Aorta (tissue), 5 donors: ENCODE data around the gene ANKDD1B. TPM values are rescaled to one million over a fixed set of nuclear protein-coding genes. Genes with fewer than 3 reads are reported as not detected.
"Not testable (repeated sequence)": the region's sequence is repeated elsewhere in the genome, so short reads cannot be mapped to it uniquely, and the experiment has no call there.

Experiments used
- ATAC-seq: fragments of 200-7000 bp; cut with Tn5 transposase; one replicate; pipeline ENCODE4 v1.9.1; 2022; ENCODE audit warnings: moderate library complexity; ENCODE audit not compliant: low FRiP score
- DNase-seq, 2 donors: peaks; one replicate each; pipeline ENCODE4 v3.0.0-alpha.2; 2020
- H3K27ac ChIP-seq, 2 donors: one replicate each; pipeline ENCODE4 v1.5.1; 2013; ENCODE audit warnings: low read length in 2 of 2, mild to moderate bottlenecking in 2 of 2, moderate library complexity in 2 of 2, control low read depth in 1 of 2, inconsistent platforms in 1 of 2, low read depth in 1 of 2
- H3K27me3 ChIP-seq, 2 donors: one replicate each; pipeline ENCODE4 v1.6.1; 2013; ENCODE audit warnings: control low read depth in 1 of 2, low read length in 1 of 2, mild to moderate bottlenecking in 1 of 2, moderate library complexity in 1 of 2; ENCODE audit not compliant: insufficient read depth in 2 of 2, control insufficient read depth in 1 of 2
- H3K36me3 ChIP-seq, 2 donors: one replicate each; pipeline ENCODE4 v1.6.1; 2013; ENCODE audit warnings: control low read depth in 1 of 2, low read length in 1 of 2, mild to moderate bottlenecking in 1 of 2; ENCODE audit not compliant: insufficient read depth in 2 of 2, control insufficient read depth in 1 of 2
- H3K4me1 ChIP-seq, 2 donors: one replicate each; pipeline ENCODE4 v1.6.1; 2013; ENCODE audit warnings: low read length in 2 of 2, control low read depth in 1 of 2, mild to moderate bottlenecking in 1 of 2, moderate library complexity in 1 of 2; ENCODE audit not compliant: insufficient read depth in 2 of 2, control insufficient read depth in 1 of 2
- H3K4me3 ChIP-seq, 2 donors: one replicate each; pipeline ENCODE4 v1.5.1; 2013; ENCODE audit warnings: low read length in 2 of 2, control low read depth in 1 of 2, mild to moderate bottlenecking in 1 of 2
- H3K9me3 ChIP-seq: one replicate; pipeline ENCODE4 v1.6.1; 2013; ENCODE audit warnings: mild to moderate bottlenecking, low read length; ENCODE audit not compliant: control insufficient read depth
- WGBS, 2 donors: extraction: QIAGEN DNeasy Blood & Tissue Kit; methylation state at CpG; one replicate each; pipeline ENCODE4 v1.1.7; 2013; 5-methylcytosine and 5-hydroxymethylcytosine counted together
- intact Hi-C, 2 donors: fragments of 100-400 bp; cut with DNase I; formaldehyde crosslinking; loops; one replicate each; pipeline versions ENCODE4 v1.14.2 to v1.15.0; 2022
- long read RNA-seq, 2 donors: library from polyadenylated mRNA; unstranded; transcript quantifications; one replicate each; pipeline ENCODE4 v2.0.0, GENCODE V29; 2020 to 2021
- polyA plus RNA-seq, 2 donors: library from polyadenylated mRNA; stranded (reverse); fragments of 200-250 nt; gene quantifications; one replicate each; pipeline ENCODE4 v1.2.3, GENCODE V29; 2013
- total RNA-seq, 2 donors: library from RNA; stranded (reverse); fragmentation: NEBNext Ultra II Directional; extraction: Animal tissue kit (Norgen Biotek cat#: 25700); gene quantifications; one replicate each; pipeline ENCODE4 v1.2.1, GENCODE V29; 2021
- donor health status: healthy with polysubstance abuse.
- donor health status: Bipolar disorder and iron deficiency.
- donor health status: DM: no; HTN: no; CAD: no.
- donor health status: DM: no; HTN: no; CAD: no.
- donor health status: DM: yes; HTN: yes; CAD: no.

The ANKDD1B gene
- total RNA-seq (1 to 10 TPM in 1 of 2 donors, under 1 TPM in 1; 0.88 to 2.1 TPM), polyA plus RNA-seq (under 1 TPM in 1 of 2 donors, not detected in 1; 0.61 TPM)
- long read RNA-seq, donor 1 = 0 reads
- long read RNA-seq, donor 2, partial matches to known transcripts = 1 of 4 reads
- long read RNA-seq, donor 2, other reads (novel, unspliced or antisense) = 3 of 4 reads

GRCh38 chr5:75611311-75612225 lies at the start of gene ANKDD1B:
Gene ANKDD1B, plus strand, starts transcription at chr5:75611453. Its CDS starts 182 bp downstream, at chr5:75611635.
- DNase-seq (peak; percentile 55 to 80), ATAC-seq (peak; percentile 58)
- Histone ChIP-seq H3K4me1 (peaks cover 0 to 2% of the 10 kb centered on the region in 2 donors), H3K27me3 (no peaks in the 10 kb centered on the region), H3K9me3 (no peaks in the 10 kb centered on the region), H3K27ac (no peak within 1 kb of the TSS), H3K36me3 (no peaks in the 10 kb centered on the region), H3K4me3 (peak within 1 kb of the TSS in 1 of 2 donors; percentile 34)
- intact Hi-C loops = no loop called here
- 2 to 3% methylated on average over 51 to 52 of the region's 52 CpGs for WGBS, 2 donors

GRCh38 chr5:75565991-75566709 lies 45.1 kb upstream of the ANKDD1B start:
- peak overlapping the region in 1 of 2 donors; percentile 2 for H3K27ac ChIP-seq
- H3K27me3 ChIP-seq, intact Hi-C loops, H3K36me3 ChIP-seq, H3K4me1 ChIP-seq, H3K4me3 ChIP-seq, H3K9me3 ChIP-seq: not testable (repeated sequence)
- DNase-seq = peak in 1 of 2 donors; percentile 41
- WGBS, 2 donors = 85% methylated on average over 15 of the region's 15 CpGs
- ATAC-seq = peak; percentile 19

- WGBS, 2 donors = 31 to 45% methylated on average over 6 of the region's 6 CpGs
- no peak overlapping the region for H3K4me3 ChIP-seq
- peaks cover 0 to 2% of the 10 kb centered on the region in 2 donors for H3K36me3 ChIP-seq
- peaks cover 0 to 4% of the 10 kb centered on the region in 2 donors for H3K4me1 ChIP-seq
- peak overlapping the region in 1 of 2 donors; percentile 2 for H3K27ac ChIP-seq
- H3K9me3 ChIP-seq = no peaks in the 10 kb centered on the region
- ATAC-seq (peak; percentile 90), DNase-seq (no peak)
- intact Hi-C loops = no loop called here
- no peaks in the 10 kb centered on the region for H3K27me3 ChIP-seq
Observed at GRCh38 chr5:75566710-75567309, 44.4 kb upstream of the ANKDD1B start.

- Histone ChIP-seq H3K27ac (peak overlapping the region; percentile 7 to 36), H3K4me3 (no peak overlapping the region), H3K9me3 (no peaks in the 10 kb centered on the region), H3K27me3 (no peaks in the 10 kb centered on the region), H3K4me1 (peaks cover 0 to 4% of the 10 kb centered on the region in 2 donors), H3K36me3 (peaks cover 0 to 2% of the 10 kb centered on the region in 2 donors)
- 19 to 20% methylated on average over 2 of the region's 2 CpGs for WGBS, 2 donors
- no peak for DNase-seq
- peak; percentile 57 for ATAC-seq
- intact Hi-C loops = no loop called here
Observed at GRCh38 chr5:75567710-75568109, 43.5 kb upstream of the ANKDD1B start.

- intact Hi-C loops = no loop called here
- Histone ChIP-seq H3K27ac (no peak overlapping the region), H3K9me3 (no peaks in the 10 kb centered on the region), H3K36me3 (peaks cover 0 to 2% of the 10 kb centered on the region in 2 donors), H3K4me1 (peaks cover 0 to 4% of the 10 kb centered on the region in 2 donors), H3K4me3 (no peak overlapping the region), H3K27me3 (no peaks in the 10 kb centered on the region)
- ATAC-seq = no peak
- no peak for DNase-seq
- 83 to 87% methylated on average over 2 of the region's 2 CpGs for WGBS, 2 donors
Observed at GRCh38 chr5:75568202-75568601, 43.1 kb upstream of the ANKDD1B start.

GRCh38 chr5:75571547-75571946 lies 39.7 kb upstream of the ANKDD1B start:
- peaks cover 0 to 2% of the 10 kb centered on the region in 2 donors for H3K36me3 ChIP-seq
- intact Hi-C loops = loop anchor here in 1 of 2 donors (10.0 kb wide), 1 partner anchor 237 kb away; the partner anchor contains the start of gene HMGCR
- H3K4me3 ChIP-seq = no peak overlapping the region
- H3K27me3 ChIP-seq = no peaks in the 10 kb centered on the region
- H3K9me3 ChIP-seq = no peaks in the 10 kb centered on the region
- peaks cover 2 to 4% of the 10 kb centered on the region in 2 donors for H3K4me1 ChIP-seq
- 17 to 18% methylated on average over 2 of the region's 2 CpGs for WGBS, 2 donors
- H3K27ac ChIP-seq = no peak overlapping the region
- ATAC-seq (no peak), DNase-seq (no peak)

GRCh38 chr5:75574791-75575190 lies 36.5 kb upstream of the ANKDD1B start:
- DNase-seq (no peak), ATAC-seq (no peak)
- H3K27me3 ChIP-seq = no peaks in the 10 kb centered on the region
- H3K9me3 ChIP-seq = no peaks in the 10 kb centered on the region
- H3K36me3 ChIP-seq = no peaks in the 10 kb centered on the region
- H3K4me3 ChIP-seq = no peak overlapping the region
- intact Hi-C loops = loop anchor here (2.0 to 10.0 kb wide), 3 partner anchors 62 to 240 kb away; partner anchors contain the start of genes CERT1 (in 1 of the 2), HMGCR (in 1 of the 2) and POLK (in 1 of the 2)
- 6 to 7% methylated on average over 3 of the region's 3 CpGs for WGBS, 2 donors
- H3K4me1 ChIP-seq = peaks cover 2 to 4% of the 10 kb centered on the region in 2 donors
- peak overlapping the region; percentile 22 to 63 for H3K27ac ChIP-seq

GRCh38 chr5:75578280-75578679 lies 33.0 kb upstream of the ANKDD1B start:
- ATAC-seq, H3K4me3 ChIP-seq, H3K4me1 ChIP-seq, DNase-seq, H3K36me3 ChIP-seq, H3K27ac ChIP-seq, H3K9me3 ChIP-seq, H3K27me3 ChIP-seq: not testable (repeated sequence)
- intact Hi-C loops = loop anchor here (5.0 to 10.0 kb wide), 2 partner anchors 66 to 243 kb away; partner anchors contain the start of genes CERT1 (in 1 of the 2), HMGCR (in 1 of the 2) and POLK (in 1 of the 2)
- 95 to 99% methylated on average over 8 of the region's 8 CpGs for WGBS, 2 donors
